H9 (cell line): ENCODE data around the gene HLA-DOB. TPM values are rescaled to one million over a fixed set of nuclear protein-coding genes. Genes with fewer than 3 reads are reported as not detected.

Experiments used
- DNase-seq: peaks from one replicate; pipeline ENCODE4 v3.0.0-alpha.2; 2017
- H2AFZ ChIP-seq: one replicate; pipeline ENCODE4 v1.6.1; 2013; ENCODE audit warnings: mild to moderate bottlenecking, low read length, control low read depth, moderate library complexity
- H2AK5ac ChIP-seq: 2 replicates; pipeline ENCODE4 v1.6.1; 2013; ENCODE audit warnings: low read length, control low read depth, mixed read lengths; ENCODE audit not compliant: insufficient read length
- H2BK120ac ChIP-seq: one replicate; pipeline ENCODE4 v1.6.1; 2013; ENCODE audit warnings: low read depth, mild to moderate bottlenecking, low read length, control low read depth, inconsistent platforms; ENCODE audit not compliant: poor library complexity, severe bottlenecking
- H2BK12ac ChIP-seq: 2 replicates; pipeline ENCODE4 v1.6.1; 2013; ENCODE audit warnings: low read length, control low read depth, mixed read lengths, low read depth; ENCODE audit not compliant: insufficient read length
- H2BK15ac ChIP-seq: 2 replicates; pipeline ENCODE4 v1.6.1; 2013; ENCODE audit warnings: low read depth, low read length, control low read depth
- H2BK20ac ChIP-seq: one replicate; pipeline ENCODE4 v1.6.1; 2013; ENCODE audit warnings: low read depth, mild to moderate bottlenecking, low read length, control low read depth, inconsistent platforms; ENCODE audit not compliant: poor library complexity, severe bottlenecking
- H2BK5ac ChIP-seq: 2 replicates; pipeline ENCODE4 v1.6.1; 2013; ENCODE audit warnings: low read length, control low read depth, mixed read lengths; ENCODE audit not compliant: insufficient read length
- H3K14ac ChIP-seq: 2 replicates; pipeline ENCODE4 v1.6.1; 2013; ENCODE audit warnings: low read length, control low read depth; ENCODE audit not compliant: insufficient read depth
- H3K18ac ChIP-seq: 2 replicates; pipeline ENCODE4 v1.6.1; 2013; ENCODE audit warnings: low read depth, mild to moderate bottlenecking, mixed read lengths, low read length, control low read depth; ENCODE audit not compliant: insufficient read length
- H3K23ac ChIP-seq: 2 replicates; pipeline ENCODE4 v1.6.1; 2013; ENCODE audit warnings: low read length, control low read depth, mixed read lengths, low read depth; ENCODE audit not compliant: insufficient read length
- H3K23me2 ChIP-seq: 2 replicates; pipeline ENCODE4 v1.6.1; 2013; ENCODE audit warnings: low read depth, mild to moderate bottlenecking, mixed read lengths, low read length, control low read depth; ENCODE audit not compliant: insufficient read length, poor library complexity, severe bottlenecking
- H3K27ac ChIP-seq: 2 replicates; pipeline ENCODE4 v1.5.1; 2013; ENCODE audit warnings: low read length, control low read depth, mixed read lengths, low read depth; ENCODE audit not compliant: insufficient read length
- H3K27me3 ChIP-seq: 2 replicates; pipeline ENCODE4 v1.6.1; 2013; ENCODE audit warnings: low read length, control low read depth, inconsistent platforms; ENCODE audit not compliant: insufficient read depth
- H3K4ac ChIP-seq: 2 replicates; pipeline ENCODE4 v1.6.1; 2013; ENCODE audit warnings: low read depth, mild to moderate bottlenecking, control low read depth, inconsistent platforms, low read length, moderate library complexity
- H3K4me1 ChIP-seq: 2 replicates; pipeline ENCODE4 v1.6.1; 2013; ENCODE audit warnings: low read length, control low read depth, inconsistent platforms; ENCODE audit not compliant: insufficient read depth
- H3K4me2 ChIP-seq: 2 replicates; pipeline ENCODE4 v1.6.1; 2013; ENCODE audit warnings: low read length, control low read depth, mixed read lengths; ENCODE audit not compliant: insufficient read length, insufficient read depth
- H3K56ac ChIP-seq: 2 replicates; pipeline ENCODE4 v1.6.1; 2013; ENCODE audit warnings: low read depth, mild to moderate bottlenecking, mixed read lengths, low read length, control low read depth; ENCODE audit not compliant: insufficient read length
- H3K79me1 ChIP-seq: 2 replicates; pipeline ENCODE4 v1.6.1; 2013; ENCODE audit warnings: low read depth, mild to moderate bottlenecking, moderate library complexity, low read length, control low read depth, inconsistent platforms; ENCODE audit not compliant: insufficient read depth, poor library complexity, severe bottlenecking
- H3K79me2 ChIP-seq: 2 replicates; pipeline ENCODE4 v1.6.1; 2013; ENCODE audit warnings: low read length, control low read depth, inconsistent platforms; ENCODE audit not compliant: insufficient read depth
- H3K9ac ChIP-seq: 2 replicates; pipeline ENCODE4 v1.6.1; 2013; ENCODE audit warnings: low read length, control low read depth, mixed read lengths; ENCODE audit not compliant: insufficient read length; ENCODE audit errors: extremely low read depth
- H3K9me3 ChIP-seq: one replicate; pipeline ENCODE4 v1.6.1; 2013; ENCODE audit warnings: low read depth, low read length, inconsistent platforms; ENCODE audit not compliant: control insufficient read depth
- H3T11ph ChIP-seq: one replicate; pipeline ENCODE4 v1.6.1; 2013; ENCODE audit warnings: mild to moderate bottlenecking, low read length, control low read depth, inconsistent platforms
- H4K20me1 ChIP-seq: one replicate; pipeline ENCODE4 v1.6.1; 2013; ENCODE audit not compliant: control insufficient read depth, insufficient read length, insufficient read depth
- H4K5ac ChIP-seq: 2 replicates; pipeline ENCODE4 v1.6.1; 2013; ENCODE audit warnings: low read depth, mild to moderate bottlenecking, mixed read lengths, low read length, control low read depth; ENCODE audit not compliant: insufficient read length
- H4K8ac ChIP-seq: replicated peaks from 2 replicates; pipeline ENCODE4 v1.6.1; 2013; ENCODE audit warnings: low read length, control low read depth, mixed read lengths, low read depth; ENCODE audit not compliant: insufficient read length
- H4K91ac ChIP-seq: 2 replicates; pipeline ENCODE4 v1.6.1; 2013; ENCODE audit warnings: low read depth, mild to moderate bottlenecking, moderate library complexity, mixed read lengths, low read length, control low read depth; ENCODE audit not compliant: insufficient read length
- H3K27ac Mint-ChIP-seq, 3 experiments: 2 replicates in 2 of 3; 3 replicates in 1 of 3; pipeline ENCODE4 v1.8.0; 2020 to 2021; ENCODE audit warnings: mixed read lengths in 3 of 3, mild to moderate bottlenecking in 1 of 3, moderate library complexity in 1 of 3
- H3K27me3 Mint-ChIP-seq: 2 replicates; pipeline ENCODE4 v1.8.0; 2021; ENCODE audit warnings: low read depth, mild to moderate bottlenecking, moderate library complexity, mixed read lengths
- H3K36me3 Mint-ChIP-seq, 3 experiments: 2 replicates in 2 of 3; 3 replicates in 1 of 3; pipeline ENCODE4 v1.8.0; 2020 to 2021; ENCODE audit warnings: low read depth in 3 of 3, mixed read lengths in 3 of 3; ENCODE audit not compliant: insufficient read depth in 1 of 3
- H3K4me1 Mint-ChIP-seq, 2 experiments: 2 replicates each; pipeline ENCODE4 v1.8.0; 2020; ENCODE audit warnings: mixed read lengths in 2 of 2
- H3K4me3 Mint-ChIP-seq, 2 experiments: 2 replicates in 1 of 2; 3 replicates in 1 of 2; pipeline ENCODE4 v1.8.0; 2020 to 2021; ENCODE audit warnings: mild to moderate bottlenecking in 2 of 2, mixed read lengths in 2 of 2, moderate library complexity in 1 of 2
- H3K9me3 Mint-ChIP-seq, 2 experiments: 2 replicates in 1 of 2; 3 replicates in 1 of 2; pipeline ENCODE4 v1.8.0; 2020; ENCODE audit warnings: mild to moderate bottlenecking in 2 of 2, mixed read lengths in 2 of 2, moderate library complexity in 1 of 2
- CTCF ChIP-seq: fragments of 200-600 bp; sonication (generic); conservative IDR thresholded peaks from 3 replicates; pipeline ENCODE4 v1.8.0; 2021; ENCODE audit warnings: antibody characterized with exemption, mild to moderate bottlenecking
- WGBS: extraction: QIAGEN DNeasy Blood & Tissue Kit; methylation state at CpG from one replicate; pipeline ENCODE4 v1.1.7; 2013; ENCODE audit warnings: missing lambda C conversion rate, low lambda C conversion rate, mixed read lengths; ENCODE audit not compliant: insufficient read length; ENCODE audit errors: extremely low coverage; 5-methylcytosine and 5-hydroxymethylcytosine counted together
- total RNA-seq: library from RNA; stranded (reverse); gene quantifications from 2 replicates; pipeline ENCODE4 v1.2.1, GENCODE V29; 2021

Gene HLA-DOB
- total RNA-seq, 1 experiment from 2014 or later: 0.20 TPM

DNA sequence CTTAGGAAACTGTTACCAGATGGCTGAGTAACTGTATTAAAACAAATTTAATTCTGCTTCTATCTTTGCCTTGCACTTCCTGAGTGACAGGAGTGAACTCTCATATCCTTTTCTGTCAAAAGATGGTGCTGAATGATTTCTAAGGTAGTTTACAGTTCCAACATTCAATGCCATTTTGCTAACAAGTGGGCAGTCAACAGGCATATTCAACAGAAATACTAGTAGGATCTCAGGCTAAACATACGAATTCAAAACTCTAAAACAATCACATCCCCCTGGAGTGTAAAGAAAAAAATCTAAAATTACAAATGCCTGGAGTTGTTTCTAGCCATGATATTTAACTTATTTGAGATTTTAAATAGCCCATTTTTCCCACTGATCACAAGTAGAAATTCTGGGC lies 43.9 kb upstream of the HLA-DOB start:
- H3K4me2 ChIP-seq: no peak overlapping the region
- no peaks in the 10 kb centered on the region for H3K36me3 Mint-ChIP-seq
- H3K27me3 Mint-ChIP-seq: peaks cover 36% of the 10 kb centered on the region

More for the DNA sequence above, 43.9 kb upstream of the HLA-DOB start:
- TF ChIP-seq CTCF: no peak
- Histone ChIP-seq H4K5ac (no peak overlapping the region), H3T11ph (peak overlapping the region; percentile 82), H2BK15ac (no peak overlapping the region), H3K4me1 (no peaks in the 10 kb centered on the region), H3K23ac (no peak overlapping the region), H3K23me2 (no peaks in the 10 kb centered on the region), H2AFZ (no peak overlapping the region), H4K20me1 (no peaks in the 10 kb centered on the region), H3K27me3 (peaks cover under 1% of the 10 kb centered on the region; the same call in 1 of the 2 replicates), H4K8ac (no peak overlapping the region), H3K9me3 (no peaks in the 10 kb centered on the region), H2BK12ac (no peak overlapping the region), H3K14ac (no peak overlapping the region), H3K56ac (no peak overlapping the region), H2BK5ac (no peak overlapping the region), H4K91ac (no peak overlapping the region), H2BK20ac (peak overlapping the region; percentile 49), H3K27ac (no peak overlapping the region), H2BK120ac (no peak overlapping the region), H2AK5ac (no peak overlapping the region), H3K79me1 (no peaks in the 10 kb centered on the region), H3K79me2 (no peaks in the 10 kb centered on the region), H3K4ac (no peak overlapping the region), H3K18ac (no peak overlapping the region), H3K9ac (no peak overlapping the region)
- Mint-ChIP-seq H3K4me3 (no peak overlapping the region), H3K27ac (peak overlapping the region in 1 of 3 experiments; percentile 72; a peak in 2 of 7 replicates), H3K9me3 (no peaks in the 10 kb centered on the region), H3K4me1 (peaks cover 8 to 9% of the 10 kb centered on the region in 2 experiments)
- DNase-seq: no peak
- WGBS: no CpG with 5 or more reads among the region's 1 CpG
